HEK293 (cell line): Measurements from ENCODE around the gene LMAN1L.
A peak's percentile ranks its signal among the peaks of the same experiment; 100 is the strongest.

Experiments used
- CTCF ChIA-PET: fragments of 350-600 bp; formaldehyde crosslinking; extraction: SDS; loops from one replicate; lab custom pipeline; 2021; ENCODE audit warnings: antibody characterized with exemption; lab: Yijun Ruan, JAX
- POLR2A ChIA-PET: fragments of 300-600 bp; formaldehyde crosslinking; extraction: SDS; loops from one replicate; lab custom pipeline; 2020; ENCODE audit warnings: antibody characterized with exemption, inconsistent platforms; lab: Yijun Ruan, JAX
- H3K27ac ChIP-seq: fragments of 200-500 bp; sonication (Bioruptor generic); 2 replicates; pipeline ENCODE4 v1.5.1; 2014; ENCODE audit warnings: low read depth, low read length, control low read depth, inconsistent platforms; ENCODE audit errors: extremely low read depth
- H3K36me3 ChIP-seq, 2 experiments: fragments of 200-500 bp in 1 of 2; sonication (Bioruptor generic) in 1 of 2; 1 replicate in 1 of 2; 2 replicates in 1 of 2; pipeline ENCODE4 v1.5.1; 2014 to 2017; ENCODE audit warnings: inconsistent platforms in 2 of 2, low read length in 2 of 2; ENCODE audit not compliant: control insufficient read depth in 2 of 2, insufficient read depth in 1 of 2
- H3K4me1 ChIP-seq: fragments of 200-500 bp; sonication (Bioruptor generic); 2 replicates; pipeline ENCODE4 v1.5.1; 2014; ENCODE audit warnings: mild to moderate bottlenecking, low read length, inconsistent platforms; ENCODE audit not compliant: control insufficient read depth, insufficient read depth
- H3K4me3 ChIP-seq: 2 replicates; pipeline ENCODE4 v1.5.1; 2011; ENCODE audit warnings: low read depth, mild to moderate bottlenecking, control low read depth, low read length, moderate library complexity
- H3K9me3 ChIP-seq: fragments of 200-500 bp; sonication (Bioruptor generic); 2 replicates; pipeline ENCODE4 v1.5.1; 2014; ENCODE audit warnings: low read depth, low read length, inconsistent platforms; ENCODE audit not compliant: control insufficient read depth, insufficient read depth
- AEBP2 ChIP-seq: fragments of 450-650 bp; formaldehyde crosslinking; IDR thresholded peaks from 2 replicates; pipeline ENCODE4 v1.5.1; 2016; ENCODE audit warnings: missing biosample characterization, missing genetic modification characterization, borderline replicate concordance
- GLI2 ChIP-seq: fragments of 450-650 bp; formaldehyde crosslinking; IDR thresholded peaks from 2 replicates; pipeline ENCODE4; 2017; ENCODE audit warnings: missing biosample characterization, missing genetic modification characterization, low read depth, borderline replicate concordance
- KLF16 ChIP-seq: fragments of 450-650 bp; formaldehyde crosslinking; IDR thresholded peaks from 2 replicates; pipeline ENCODE4 v1.5.1; 2017; ENCODE audit warnings: missing biosample characterization, missing genetic modification characterization
- KLF8 ChIP-seq: fragments of 450-650 bp; formaldehyde crosslinking; IDR thresholded peaks from 2 replicates; pipeline ENCODE4 v1.5.1; 2016; ENCODE audit warnings: missing biosample characterization, missing genetic modification characterization
- PBX3 ChIP-seq: sonication (generic); formaldehyde crosslinking; IDR thresholded peaks from 2 replicates; pipeline ENCODE4 v1.8.1; 2022; ENCODE audit warnings: mild to moderate bottlenecking, moderate library complexity, missing genetic modification reagents
- SP7 ChIP-seq: fragments of 450-650 bp; formaldehyde crosslinking; IDR thresholded peaks from 2 replicates; pipeline ENCODE4 v1.5.1; 2016; ENCODE audit warnings: missing biosample characterization, missing genetic modification characterization
- YY2 ChIP-seq: fragments of 450-650 bp; formaldehyde crosslinking; IDR thresholded peaks from 2 replicates; pipeline ENCODE4 v1.5.1; 2016; ENCODE audit warnings: missing biosample characterization, missing genetic modification characterization
- ZBTB7A ChIP-seq: fragments of 450-650 bp; formaldehyde crosslinking; IDR thresholded peaks from 2 replicates; pipeline ENCODE4 v1.5.1; 2016; ENCODE audit warnings: low read depth, missing biosample characterization, missing genetic modification characterization
- ZBTB8A ChIP-seq: fragments of 450-650 bp; formaldehyde crosslinking; IDR thresholded peaks from 2 replicates; pipeline ENCODE4 v1.5.1; 2016; ENCODE audit warnings: missing biosample characterization, missing genetic modification characterization
- ZNF280C ChIP-seq: fragments of 450-650 bp; formaldehyde crosslinking; IDR thresholded peaks from 2 replicates; pipeline ENCODE4 v1.5.1; 2016; ENCODE audit warnings: missing biosample characterization, missing genetic modification characterization
- ZNF354C ChIP-seq: fragments of 450-650 bp; formaldehyde crosslinking; IDR thresholded peaks from 2 replicates; pipeline ENCODE4 v1.5.1; 2016; ENCODE audit warnings: missing biosample characterization, missing genetic modification characterization, low read depth, borderline replicate concordance
- ZNF423 ChIP-seq: fragments of 450-650 bp; formaldehyde crosslinking; IDR thresholded peaks from 2 replicates; pipeline ENCODE4 v1.5.1; 2016; ENCODE audit warnings: missing biosample characterization, missing genetic modification characterization
- ZNF626 ChIP-seq: fragments of 450-650 bp; sonication (Bioruptor Pico); formaldehyde crosslinking; IDR thresholded peaks from 2 replicates; pipeline ENCODE4 v1.5.1; 2018; ENCODE audit warnings: missing biosample characterization, missing genetic modification characterization, inconsistent platforms
- ZNF654 ChIP-seq: fragments of 450-650 bp; formaldehyde crosslinking; IDR thresholded peaks from 2 replicates; pipeline ENCODE4 v1.5.1; 2016; ENCODE audit warnings: low read depth, missing biosample characterization, missing genetic modification characterization
- ZNF677 ChIP-seq: fragments of 450-650 bp; IDR thresholded peaks from 2 replicates; pipeline ENCODE4 v1.5.0; 2018; ENCODE audit warnings: missing biosample characterization, mild to moderate bottlenecking, missing genetic modification characterization, moderate library complexity
- ZSCAN18 ChIP-seq: fragments of 450-650 bp; formaldehyde crosslinking; IDR thresholded peaks from 2 replicates; pipeline ENCODE4 v1.5.1; 2016; ENCODE audit warnings: missing biosample characterization, missing genetic modification characterization
- TF ChIP-seq, protein P1 (sequence below): fragments of 450-650 bp; formaldehyde crosslinking; conservative IDR thresholded peaks from 2 replicates; pipeline ENCODE4 v1.5.1; 2016; ENCODE audit warnings: low read depth, missing biosample characterization, missing genetic modification characterization
- TF ChIP-seq, protein P2 (sequence below): fragments of 450-650 bp; formaldehyde crosslinking; IDR thresholded peaks from 2 replicates; pipeline ENCODE4 v1.5.1; 2016; ENCODE audit warnings: missing biosample characterization, missing genetic modification characterization
- TF ChIP-seq, protein P3 (sequence below): fragments of 450-650 bp; formaldehyde crosslinking; IDR thresholded peaks from 2 replicates; pipeline ENCODE4 v1.5.1; 2016; ENCODE audit warnings: missing biosample characterization, missing genetic modification characterization

LMAN1L gene

GRCh38 chr15:74768771-74769342 is 43.8 kb upstream of the LMAN1L start:
- no peaks in the 10 kb centered on the region for H3K36me3 ChIP-seq
- H3K9me3 ChIP-seq, result no peaks in the 10 kb centered on the region
- no peak overlapping the region for H3K4me3 ChIP-seq
- ChIA-PET POLR2A (interaction anchor here (0.7 to 2.0 kb wide), 8 partner anchors 13 to 401 kb away, joined by 3 to 10 read pairs (median 4); partner anchors contain the start of genes COX5A, CSK and CYP11A1), CTCF (interaction anchor here (0.5 to 21.6 kb wide), 68 partner anchors 10 to 1286 kb away, joined by 3 to 800 read pairs (median 5); partner anchors contain the start of genes CPLX3, CSK, CYP1A1 and CYP1A2)
- H3K4me1 ChIP-seq, result no peaks in the 10 kb centered on the region
- H3K27ac ChIP-seq, result no peak overlapping the region
- TF ChIP-seq ZNF354C, result no peak
- TF ChIP-seq ZNF423, result no peak
- TF ChIP-seq KLF8 (tag by site-specific recombination), result 0 out of 2 replicates have a peak, but pooled peaks have one; percentile 54
- TF ChIP-seq ZSCAN18, result no peak
- no peak for TF ChIP-seq ZNF626 (tag by site-specific recombination)
- TF ChIP-seq GLI2 (tag by site-specific recombination), result no peak
- TF ChIP-seq, protein P1, sequence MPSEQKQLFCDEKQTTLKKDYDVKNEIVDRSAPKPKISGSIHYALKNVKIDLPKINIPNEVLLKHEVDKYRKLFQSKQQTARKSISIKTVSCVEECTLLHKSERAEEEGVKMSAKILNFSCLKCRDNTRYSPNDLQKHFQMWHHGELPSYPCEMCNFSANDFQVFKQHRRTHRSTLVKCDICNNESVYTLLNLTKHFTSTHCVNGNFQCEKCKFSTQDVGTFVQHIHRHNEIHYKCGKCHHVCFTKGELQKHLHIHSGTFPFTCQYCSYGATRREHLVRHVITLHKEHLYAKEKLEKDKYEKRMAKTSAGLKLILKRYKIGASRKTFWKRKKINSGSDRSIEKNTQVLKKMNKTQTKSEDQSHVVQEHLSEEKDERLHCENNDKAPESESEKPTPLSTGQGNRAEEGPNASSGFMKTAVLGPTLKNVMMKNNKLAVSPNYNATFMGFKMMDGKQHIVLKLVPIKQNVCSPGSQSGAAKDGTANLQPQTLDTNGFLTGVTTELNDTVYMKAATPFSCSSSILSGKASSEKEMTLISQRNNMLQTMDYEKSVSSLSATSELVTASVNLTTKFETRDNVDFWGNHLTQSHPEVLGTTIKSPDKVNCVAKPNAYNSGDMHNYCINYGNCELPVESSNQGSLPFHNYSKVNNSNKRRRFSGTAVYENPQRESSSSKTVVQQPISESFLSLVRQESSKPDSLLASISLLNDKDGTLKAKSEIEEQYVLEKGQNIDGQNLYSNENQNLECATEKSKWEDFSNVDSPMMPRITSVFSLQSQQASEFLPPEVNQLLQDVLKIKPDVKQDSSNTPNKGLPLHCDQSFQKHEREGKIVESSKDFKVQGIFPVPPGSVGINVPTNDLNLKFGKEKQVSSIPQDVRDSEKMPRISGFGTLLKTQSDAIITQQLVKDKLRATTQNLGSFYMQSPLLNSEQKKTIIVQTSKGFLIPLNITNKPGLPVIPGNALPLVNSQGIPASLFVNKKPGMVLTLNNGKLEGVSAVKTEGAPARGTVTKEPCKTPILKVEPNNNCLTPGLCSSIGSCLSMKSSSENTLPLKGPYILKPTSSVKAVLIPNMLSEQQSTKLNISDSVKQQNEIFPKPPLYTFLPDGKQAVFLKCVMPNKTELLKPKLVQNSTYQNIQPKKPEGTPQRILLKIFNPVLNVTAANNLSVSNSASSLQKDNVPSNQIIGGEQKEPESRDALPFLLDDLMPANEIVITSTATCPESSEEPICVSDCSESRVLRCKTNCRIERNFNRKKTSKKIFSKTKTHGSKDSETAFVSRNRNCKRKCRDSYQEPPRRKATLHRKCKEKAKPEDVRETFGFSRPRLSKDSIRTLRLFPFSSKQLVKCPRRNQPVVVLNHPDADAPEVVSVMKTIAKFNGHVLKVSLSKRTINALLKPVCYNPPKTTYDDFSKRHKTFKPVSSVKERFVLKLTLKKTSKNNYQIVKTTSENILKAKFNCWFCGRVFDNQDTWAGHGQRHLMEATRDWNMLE (tag by site-specific recombination), result 0 out of 2 replicates have a peak, but pooled peaks have one; percentile 34
- no peak for TF ChIP-seq ZNF280C (tag by site-specific recombination)
- 0 out of 2 replicates have a peak, but pooled peaks have one; percentile 27 for TF ChIP-seq SP7 (tag by site-specific recombination)
- TF ChIP-seq KLF16, result no peak
- peak; percentile 89 for TF ChIP-seq ZNF654 (tag by site-specific recombination)
- no peak for TF ChIP-seq ZBTB7A (tag by site-specific recombination)
- TF ChIP-seq, protein P2, sequence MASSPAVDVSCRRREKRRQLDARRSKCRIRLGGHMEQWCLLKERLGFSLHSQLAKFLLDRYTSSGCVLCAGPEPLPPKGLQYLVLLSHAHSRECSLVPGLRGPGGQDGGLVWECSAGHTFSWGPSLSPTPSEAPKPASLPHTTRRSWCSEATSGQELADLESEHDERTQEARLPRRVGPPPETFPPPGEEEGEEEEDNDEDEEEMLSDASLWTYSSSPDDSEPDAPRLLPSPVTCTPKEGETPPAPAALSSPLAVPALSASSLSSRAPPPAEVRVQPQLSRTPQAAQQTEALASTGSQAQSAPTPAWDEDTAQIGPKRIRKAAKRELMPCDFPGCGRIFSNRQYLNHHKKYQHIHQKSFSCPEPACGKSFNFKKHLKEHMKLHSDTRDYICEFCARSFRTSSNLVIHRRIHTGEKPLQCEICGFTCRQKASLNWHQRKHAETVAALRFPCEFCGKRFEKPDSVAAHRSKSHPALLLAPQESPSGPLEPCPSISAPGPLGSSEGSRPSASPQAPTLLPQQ, result peak; percentile 43; the same call in 1 of the 2 replicates
- TF ChIP-seq YY2 (tag by site-specific recombination), result no peak
- TF ChIP-seq, protein P3, sequence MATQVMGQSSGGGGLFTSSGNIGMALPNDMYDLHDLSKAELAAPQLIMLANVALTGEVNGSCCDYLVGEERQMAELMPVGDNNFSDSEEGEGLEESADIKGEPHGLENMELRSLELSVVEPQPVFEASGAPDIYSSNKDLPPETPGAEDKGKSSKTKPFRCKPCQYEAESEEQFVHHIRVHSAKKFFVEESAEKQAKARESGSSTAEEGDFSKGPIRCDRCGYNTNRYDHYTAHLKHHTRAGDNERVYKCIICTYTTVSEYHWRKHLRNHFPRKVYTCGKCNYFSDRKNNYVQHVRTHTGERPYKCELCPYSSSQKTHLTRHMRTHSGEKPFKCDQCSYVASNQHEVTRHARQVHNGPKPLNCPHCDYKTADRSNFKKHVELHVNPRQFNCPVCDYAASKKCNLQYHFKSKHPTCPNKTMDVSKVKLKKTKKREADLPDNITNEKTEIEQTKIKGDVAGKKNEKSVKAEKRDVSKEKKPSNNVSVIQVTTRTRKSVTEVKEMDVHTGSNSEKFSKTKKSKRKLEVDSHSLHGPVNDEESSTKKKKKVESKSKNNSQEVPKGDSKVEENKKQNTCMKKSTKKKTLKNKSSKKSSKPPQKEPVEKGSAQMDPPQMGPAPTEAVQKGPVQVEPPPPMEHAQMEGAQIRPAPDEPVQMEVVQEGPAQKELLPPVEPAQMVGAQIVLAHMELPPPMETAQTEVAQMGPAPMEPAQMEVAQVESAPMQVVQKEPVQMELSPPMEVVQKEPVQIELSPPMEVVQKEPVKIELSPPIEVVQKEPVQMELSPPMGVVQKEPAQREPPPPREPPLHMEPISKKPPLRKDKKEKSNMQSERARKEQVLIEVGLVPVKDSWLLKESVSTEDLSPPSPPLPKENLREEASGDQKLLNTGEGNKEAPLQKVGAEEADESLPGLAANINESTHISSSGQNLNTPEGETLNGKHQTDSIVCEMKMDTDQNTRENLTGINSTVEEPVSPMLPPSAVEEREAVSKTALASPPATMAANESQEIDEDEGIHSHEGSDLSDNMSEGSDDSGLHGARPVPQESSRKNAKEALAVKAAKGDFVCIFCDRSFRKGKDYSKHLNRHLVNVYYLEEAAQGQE (tag by site-specific recombination), result no peak
- no peak for TF ChIP-seq AEBP2 (tag by site-specific recombination)
- no peak for TF ChIP-seq ZNF677 (tag by site-specific recombination)
- TF ChIP-seq ZBTB8A, result peak; percentile 36; the same call in 1 of the 2 replicates
- 0 out of 2 replicates have a peak, but pooled peaks have one; percentile 45 for TF ChIP-seq PBX3 (CRISPR knock-in tag)
